Stomach (tissue), 9 donors: ENCODE measurements around the gene SORCS1. TPM values are rescaled to one million over a fixed set of nuclear protein-coding genes. Genes with fewer than 3 reads are reported as not detected.

ENCODE experiments used
- DNase-seq, 2 donors: peaks; one replicate each; pipeline versions ENCODE4 v3.0.0 to v3.0.0-alpha.2; 2013 to 2019
- H3K27ac ChIP-seq, 5 donors: fragments of 200-600 bp in 4 of 5; sonication (generic) in 4 of 5; one replicate each; pipeline ENCODE4 v1.5.1; 2013 to 2019; ENCODE audit warnings: mild to moderate bottlenecking in 1 of 5, moderate library complexity in 1 of 5
- H3K27me3 ChIP-seq, 3 donors: fragments of 200-600 bp; sonication (generic); one replicate each; pipeline ENCODE4 v1.5.1; 2017 to 2019; ENCODE audit warnings: mixed run types in 1 of 3
- H3K36me3 ChIP-seq, 4 donors: fragments of 200-600 bp; sonication (generic); 1 replicate in 3 of 4; 2 replicates in 1 of 4; pipeline ENCODE4 v1.5.1; 2016 to 2019
- H3K4me1 ChIP-seq, 4 donors: fragments of 200-600 bp; sonication (generic); one replicate each; pipeline ENCODE4 v1.5.1; 2016 to 2019
- H3K4me3 ChIP-seq, 4 donors: fragments of 200-600 bp; sonication (generic) in 3 of 4; one replicate each; pipeline ENCODE4 v1.5.1; 2016 to 2019; ENCODE audit warnings: mild to moderate bottlenecking in 1 of 4
- H3K9me3 ChIP-seq, 4 donors: fragments of 200-600 bp; sonication (generic); one replicate each; pipeline ENCODE4 v1.5.1; 2016 to 2019
- CTCF ChIP-seq, 7 experiments: fragments of 450-650 bp in 4 of 7; fragments of 200-600 bp in 3 of 7; sonication (generic) in 3 of 7; IDR thresholded peaks; one replicate each; pipeline ENCODE4 v1.5.1; 2016 to 2019; ENCODE audit warnings: antibody characterized with exemption in 7 of 7, control low read depth in 2 of 7, mild to moderate bottlenecking in 1 of 7
- EP300 ChIP-seq: sonication (generic); formaldehyde crosslinking; IDR thresholded peaks from one replicate; pipeline ENCODE4 v1.6.1; 2017; ENCODE audit warnings: antibody characterized with exemption
- POLR2A ChIP-seq, 4 donors: fragments of 450-650 bp; IDR thresholded peaks; one replicate each; pipeline ENCODE4 v1.6.1; 2016; ENCODE audit warnings: antibody characterized with exemption in 4 of 4, control low read depth in 2 of 4, mild to moderate bottlenecking in 1 of 4, moderate library complexity in 1 of 4
- POLR2AphosphoS5 ChIP-seq, 3 donors: sonication (generic); formaldehyde crosslinking; IDR thresholded peaks; one replicate each; pipeline ENCODE4 v1.6.1; 2016; ENCODE audit warnings: antibody characterized with exemption in 3 of 3
- WGBS, 5 donors: extraction: QIAGEN DNeasy Blood & Tissue Kit in 3 of 5; methylation state at CpG; one replicate each; pipeline versions ENCODE4 v1.1.5 to v1.1.7; 2013 to 2018; 5-methylcytosine and 5-hydroxymethylcytosine counted together
- intact Hi-C: fragments of 100-400 bp; cut with DNase I; formaldehyde crosslinking; loops from one replicate; pipeline ENCODE4 v1.15.1; 2023; ENCODE audit warnings: low total_unique reads
- polyA plus RNA-seq, 3 donors: library from polyadenylated mRNA; stranded (reverse); fragments of 200-250 nt; gene quantifications; one replicate each; pipeline ENCODE4 v1.2.3, GENCODE V29; 2013
- total RNA-seq, 5 donors: library from RNA; depleted of rRNA; stranded (reverse); fragments of >200 nt; gene quantifications; one replicate each; pipeline versions ENCODE4 v1.1.0 to v1.2.3, GENCODE V29; 2014 to 2016
- donor health status: healthy with polysubstance abuse.
- donor health status: Bipolar disorder and iron deficiency.
- donor health status: healthy.

SORCS1 gene
- total and polyA plus RNA-seq, 8 donors: 0.25 to 10.1 (median 0.69) TPM

DNA sequence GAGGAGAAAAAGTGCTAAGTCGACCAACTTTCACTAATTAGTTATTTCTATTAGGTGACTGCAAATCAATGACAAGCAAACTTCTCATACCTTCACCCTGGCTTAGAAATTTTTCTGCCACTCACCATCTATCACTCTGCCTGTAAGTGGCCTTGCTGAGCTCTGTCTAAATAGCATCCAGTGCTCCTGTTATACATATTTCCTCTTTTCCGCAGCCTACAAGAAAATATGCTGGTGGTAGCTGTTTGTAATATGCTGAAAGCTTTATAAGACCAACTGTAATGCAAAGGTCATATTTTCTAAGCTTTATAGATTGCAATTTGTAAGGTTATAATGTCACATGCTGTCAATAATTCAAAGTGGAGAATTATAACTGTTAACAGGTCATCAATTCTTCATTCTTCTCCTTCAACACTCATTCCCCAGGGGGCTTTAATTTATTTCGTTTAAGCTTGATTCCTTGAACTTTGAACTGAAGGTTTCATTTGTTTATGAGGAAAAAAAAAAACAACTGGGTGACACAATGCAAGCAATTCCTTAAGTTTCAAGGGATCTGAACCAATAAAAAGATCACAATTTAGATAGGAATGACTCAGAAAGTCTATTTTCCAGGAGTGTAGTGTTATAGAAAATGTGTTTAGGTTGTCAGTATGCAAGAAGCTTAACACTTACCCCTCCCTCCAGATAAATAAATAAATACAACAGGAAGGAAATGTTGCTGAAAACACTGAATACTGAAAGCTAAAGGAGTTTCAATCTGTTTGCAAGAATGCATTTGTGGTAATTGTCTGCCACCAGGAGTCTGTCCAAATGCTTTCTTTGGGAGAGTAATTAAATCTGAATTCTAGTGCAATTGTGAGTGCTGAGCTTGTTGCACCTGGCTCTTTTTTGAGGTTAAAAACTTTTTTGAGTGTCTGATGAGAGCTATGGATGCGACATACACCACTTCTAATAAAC is 183.7 kb downstream of the SORCS1 start:
- Histone ChIP-seq H3K27ac (no peak overlapping the region), H3K9me3 (no peaks in the 10 kb centered on the region), H3K4me1 (peaks cover 0 to 4% (median 0%) of the 10 kb centered on the region in 4 donors), H3K4me3 (no peak overlapping the region), H3K27me3 (no peaks in the 10 kb centered on the region), H3K36me3 (no peaks in the 10 kb centered on the region)
- DNase-seq: no peak
- TF ChIP-seq POLR2A (IDR thresholded peaks at IDR 0.05) (no peak), EP300 (no peak), POLR2AphosphoS5 (IDR thresholded peaks at IDR 0.05) (no peak), CTCF (IDR thresholded peaks at IDR 0.05) (no peak)
- 50 to 66% (median 58%) methylated on average over 4 of the region's 4 CpGs for WGBS, 5 donors
- intact Hi-C loops: no loop called here

DNA sequence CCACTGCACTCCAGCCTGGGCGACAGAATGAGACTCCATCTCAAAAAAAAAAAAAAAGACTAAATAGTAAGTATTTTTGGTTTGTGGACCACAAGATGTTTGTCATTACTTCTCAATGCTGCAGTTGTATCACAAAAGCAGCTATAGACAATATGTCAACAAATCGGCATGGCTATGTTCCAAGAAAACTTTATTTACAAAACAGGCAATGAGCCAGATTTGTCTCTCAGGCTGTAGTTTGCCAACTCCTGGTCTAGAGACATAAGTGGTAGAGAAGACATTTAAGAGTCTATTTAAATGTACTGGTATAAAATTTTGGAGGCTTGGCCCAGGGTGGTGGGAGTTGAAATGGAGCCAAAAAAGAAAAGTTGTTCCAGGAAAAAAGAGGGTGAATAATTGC is 185.8 kb downstream of the SORCS1 start:
- intact Hi-C loops: no loop called here
- no peak overlapping the region for H3K27ac ChIP-seq
- no peak overlapping the region for H3K4me3 ChIP-seq
- no peak for DNase-seq
- no peaks in the 10 kb centered on the region for H3K36me3 ChIP-seq
- 30 to 69% (median 61%) methylated on average over 2 of the region's 2 CpGs for WGBS, 5 donors
- no peaks in the 10 kb centered on the region for H3K9me3 ChIP-seq
- peaks cover 0 to 4% (median 0%) of the 10 kb centered on the region in 4 donors for H3K4me1 ChIP-seq
- no peaks in the 10 kb centered on the region for H3K27me3 ChIP-seq
- TF ChIP-seq CTCF (IDR thresholded peaks at IDR 0.05) (no peak), POLR2AphosphoS5 (IDR thresholded peaks at IDR 0.05) (no peak), EP300 (no peak), POLR2A (IDR thresholded peaks at IDR 0.05) (no peak)

GRCh38 chr10:106973716-106974115 is 190.8 kb downstream of the SORCS1 start:
- 38 to 50% (median 42%) methylated on average over 1 of the region's 1 CpG for WGBS, 5 donors
- intact Hi-C loops: no loop called here
- H3K27ac ChIP-seq: no peak overlapping the region
- H3K9me3 ChIP-seq: no peaks in the 10 kb centered on the region
- no peak for DNase-seq
- H3K27me3 ChIP-seq: no peaks in the 10 kb centered on the region
- H3K4me1 ChIP-seq: no peaks in the 10 kb centered on the region
- H3K4me3 ChIP-seq: no peak overlapping the region
- H3K36me3 ChIP-seq: no peaks in the 10 kb centered on the region
- TF ChIP-seq POLR2AphosphoS5 (IDR thresholded peaks at IDR 0.05) (no peak), CTCF (IDR thresholded peaks at IDR 0.05) (no peak), POLR2A (IDR thresholded peaks at IDR 0.05) (no peak), EP300 (no peak)

- TF ChIP-seq POLR2AphosphoS5 (IDR thresholded peaks at IDR 0.05): no peak
- WGBS, 5 donors: 27 to 58% (median 42%) methylated on average over 1 of the region's 1 CpG
- intact Hi-C loops: no loop called here
These were observed 191.2 kb downstream of the SORCS1 start for GRCh38 chr10:106973288-106973687.

GRCh38 chr10:106972381-106972780 is 192.1 kb downstream of the SORCS1 start:
- Histone ChIP-seq H3K27ac (no peak overlapping the region), H3K4me3 (no peak overlapping the region), H3K36me3 (no peaks in the 10 kb centered on the region), H3K9me3 (no peaks in the 10 kb centered on the region), H3K27me3 (no peaks in the 10 kb centered on the region), H3K4me1 (no peaks in the 10 kb centered on the region)
- intact Hi-C loops: no loop called here
- TF ChIP-seq EP300 (no peak), POLR2AphosphoS5 (IDR thresholded peaks at IDR 0.05) (no peak), POLR2A (IDR thresholded peaks at IDR 0.05) (no peak), CTCF (IDR thresholded peaks at IDR 0.05) (no peak)
- 69 to 84% (median 73%) methylated on average over 2 of the region's 2 CpGs for WGBS, 5 donors
- DNase-seq: no peak

More at GRCh38 chr10:106973288-106973687, 191.2 kb downstream of the SORCS1 start:
- no peaks in the 10 kb centered on the region for H3K4me1 ChIP-seq
- H3K27ac ChIP-seq: no peak overlapping the region
- H3K27me3 ChIP-seq: no peaks in the 10 kb centered on the region
- no peaks in the 10 kb centered on the region for H3K9me3 ChIP-seq
- no peak for DNase-seq
- H3K4me3 ChIP-seq: no peak overlapping the region
- H3K36me3 ChIP-seq: no peaks in the 10 kb centered on the region
